HG02852 (cell line): ENCODE data around the gene TFEB.

Experiments used
- ATAC-seq: cut with Tn5 transposase; IDR thresholded peaks from one replicate; pipeline ENCODE4 v1.9.1; 2021; ENCODE audit warnings: mild to moderate bottlenecking, moderate library complexity; ENCODE audit not compliant: unreplicated experiment

The TFEB gene

DNA sequence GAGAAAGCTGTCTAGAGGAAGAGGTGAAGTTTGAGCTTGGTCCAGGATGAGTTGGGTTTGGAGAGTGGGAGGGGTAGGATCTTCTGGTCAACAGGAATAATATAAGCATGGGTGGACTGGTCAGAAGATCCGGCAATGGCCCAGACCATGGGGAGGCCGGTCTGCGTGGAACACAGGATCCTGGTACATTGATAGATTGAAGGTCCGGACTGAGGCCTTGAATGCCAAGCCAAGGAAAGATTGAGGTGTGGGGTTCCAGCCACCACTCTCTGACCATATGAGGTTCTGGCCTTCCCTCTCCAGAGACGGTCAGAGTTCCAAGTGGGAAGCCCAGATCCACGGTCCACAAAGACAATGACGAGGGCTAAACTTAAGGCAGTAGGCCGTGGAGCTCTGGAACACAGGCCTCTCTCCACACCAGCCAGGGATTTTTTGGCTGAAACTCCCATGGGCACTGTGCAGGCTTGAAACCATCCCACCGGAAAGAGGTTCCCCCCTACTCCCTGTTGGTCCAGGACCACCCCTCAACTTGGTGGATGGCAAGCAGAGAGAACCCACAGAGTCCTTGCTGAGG is 94.0 kb downstream of the TFEB start:
- ATAC-seq: no peak

DNA sequence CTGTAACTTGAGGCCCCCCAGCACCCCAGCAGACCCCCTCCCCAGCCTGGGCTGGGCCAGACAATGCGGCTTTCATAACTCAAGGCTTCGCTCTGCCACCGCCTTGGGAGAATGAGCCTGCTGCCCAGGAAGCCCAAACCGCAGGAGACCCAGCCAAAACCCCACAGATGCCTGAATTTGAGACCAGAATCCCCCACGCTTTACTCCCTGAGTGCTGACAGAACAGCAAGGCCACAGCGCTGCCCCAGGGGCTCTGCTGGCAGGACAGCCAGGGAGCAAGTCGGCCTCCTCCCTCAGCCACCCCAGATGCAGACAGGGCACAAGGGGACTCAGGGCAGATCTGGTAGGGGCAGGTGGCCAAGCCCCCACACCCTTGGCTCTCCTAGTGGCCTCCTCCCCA is 95.0 kb downstream of the TFEB start:
- ATAC-seq: no peak

DNA sequence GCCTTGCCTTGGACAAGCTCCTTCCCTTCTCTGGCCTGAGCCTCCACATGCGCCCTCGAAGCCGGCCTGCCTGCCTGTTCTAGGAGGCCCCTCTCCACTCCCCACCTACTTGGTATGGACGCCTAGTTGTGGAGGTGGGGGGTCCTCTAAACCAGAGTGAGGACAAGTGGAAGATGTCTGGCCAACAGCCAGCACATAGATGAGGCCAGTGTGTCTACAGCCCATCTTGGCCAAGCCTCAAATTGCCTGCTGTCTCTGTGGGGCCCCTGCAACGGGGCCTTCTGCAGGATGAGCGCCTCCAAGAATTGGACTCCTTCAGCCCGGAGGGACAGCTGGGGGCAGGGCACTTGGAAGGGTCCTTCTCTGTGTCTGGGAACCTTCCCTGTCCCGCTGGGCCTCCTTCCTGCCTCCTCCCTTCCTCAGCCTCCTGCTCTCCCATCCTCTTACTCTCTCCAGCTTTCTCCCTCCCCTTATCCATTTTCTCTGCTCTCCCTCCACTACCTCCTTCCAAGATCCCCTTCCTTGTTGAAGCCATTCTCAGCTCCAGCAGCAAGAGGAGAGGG is 95.5 kb downstream of the TFEB start:
- no peak for ATAC-seq

- no peak for ATAC-seq
Measured at GRCh38 chr6:41638935-41639808, 96.2 kb downstream of the TFEB start.

DNA sequence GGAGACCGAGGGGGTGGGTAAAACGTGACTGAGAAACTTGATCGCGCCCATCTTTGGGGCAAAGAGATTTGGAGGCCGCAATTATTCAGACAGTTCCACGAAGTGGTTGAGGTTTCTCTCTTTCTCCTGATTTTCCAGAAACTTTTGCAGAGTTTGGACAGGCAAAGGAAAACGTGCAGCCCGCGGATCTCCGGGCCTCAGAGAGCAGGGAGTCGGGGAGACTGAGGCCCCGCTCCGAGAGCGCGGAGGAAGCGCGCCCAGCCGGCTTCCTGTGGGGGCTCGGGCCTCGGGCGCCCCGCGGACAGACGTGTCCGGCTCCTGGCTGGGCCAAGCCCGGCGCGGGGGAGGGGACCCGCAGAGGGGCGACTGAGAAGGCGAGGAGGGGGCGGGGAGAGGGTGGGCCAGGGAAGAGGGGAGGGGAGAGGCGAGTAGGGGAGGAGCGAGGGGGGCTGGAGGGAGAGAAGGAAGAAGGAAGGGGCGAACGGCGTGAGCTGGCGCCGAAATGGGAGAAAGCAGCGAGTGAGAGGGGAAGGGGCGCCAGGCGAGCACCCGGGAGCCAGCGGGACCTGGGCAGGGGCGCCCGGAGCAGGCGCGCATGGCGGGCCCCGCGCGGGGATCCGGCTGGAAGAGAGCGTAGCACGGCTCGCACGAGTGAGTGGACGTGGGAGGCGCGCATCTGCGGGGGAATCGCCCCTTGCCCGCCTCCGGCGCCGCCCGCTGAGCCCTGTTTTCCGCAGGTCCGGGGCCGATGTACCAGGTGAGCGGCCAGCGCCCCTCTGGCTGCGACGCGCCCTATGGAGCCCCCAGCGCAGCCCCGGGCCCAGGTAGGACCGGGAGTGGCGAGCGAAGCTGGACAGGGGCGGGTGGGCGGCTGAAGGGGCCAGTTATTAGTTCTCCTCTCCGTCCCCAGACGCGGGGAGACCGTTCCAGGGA is 97.1 kb downstream of the TFEB start, which contains the start of gene MDFI:
TSS of gene MDFI (plus strand) at position 467 of the 933 bp plus-strand sequence. CDS start at position 749, 282 bp downstream.
- ATAC-seq: no peak

- ATAC-seq: no peak
Measured at GRCh38 chr6:41637194-41638001, 98.0 kb downstream of the TFEB start.

GRCh38 chr6:41636833-41637193 is 98.6 kb downstream of the TFEB start:
- ATAC-seq: no peak

DNA sequence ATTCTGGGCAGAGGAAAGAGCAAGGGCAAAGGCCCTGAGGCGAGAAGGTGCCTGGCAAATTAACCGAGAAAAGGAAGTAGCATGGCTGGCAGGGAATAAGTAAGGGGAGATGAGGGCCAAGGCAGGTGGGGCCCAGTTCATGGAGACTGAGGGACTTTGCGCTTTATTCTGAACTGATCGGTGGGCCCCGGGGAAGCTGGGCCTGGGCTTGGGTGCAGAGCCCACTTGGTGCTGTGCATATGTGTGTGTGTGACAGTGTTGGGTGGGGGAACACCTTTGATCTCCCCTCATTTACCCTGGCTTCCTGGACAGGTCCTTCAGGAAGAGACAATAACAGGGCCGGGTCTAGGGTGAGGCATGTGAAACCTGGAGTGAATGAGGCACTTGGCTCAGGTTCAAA is 100.0 kb downstream of the TFEB start:
- ATAC-seq: no peak

DNA sequence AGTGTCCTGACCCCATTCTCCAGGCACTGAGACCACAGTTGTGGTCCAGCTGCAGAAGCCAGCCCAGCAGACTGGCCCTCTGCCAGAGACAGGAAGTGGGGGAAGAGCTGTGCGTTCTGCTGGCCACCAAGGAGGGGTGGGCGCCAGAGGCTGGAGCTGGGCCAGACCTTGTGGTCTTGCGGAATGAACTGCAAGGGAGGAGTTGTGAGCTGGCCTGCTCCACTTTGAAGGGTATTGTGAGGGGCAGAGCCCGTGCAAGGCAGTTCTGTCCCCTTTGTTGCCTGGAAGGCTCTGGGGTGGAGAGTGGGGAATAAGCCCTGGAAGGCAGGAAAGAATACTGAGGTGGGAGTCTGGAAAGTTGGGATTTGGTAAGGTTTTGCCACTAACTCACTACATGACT is 100.8 kb downstream of the TFEB start:
- ATAC-seq: no peak
